ENCODE measurements around the gene ACSL4. TPM values are rescaled to one million over a fixed set of nuclear protein-coding genes. Genes with fewer than 3 reads are reported as not detected.
"Not testable (repeated sequence)": the region's sequence is repeated elsewhere in the genome, so short reads cannot be mapped to it uniquely, and the experiment has no call there.

The ACSL4 gene
- total RNA-seq, 3 donors from 2014 or later (not counting 1 experiment from before 2014, with no cell fraction given), result 19.8 to 28.4 (median 21.7) TPM

- intact Hi-C loops (cut with micrococcal nuclease), result no loop called here
- no peak for DNase-seq
- H3K4me1 Mint-ChIP-seq, result peaks cover 6 to 7% of the 10 kb centered on the region in 2 donors
- H3K9me3 Mint-ChIP-seq, result no peaks in the 10 kb centered on the region
- H3K27me3 ChIP-seq (ENCODE audit: control insufficient read depth, insufficient read depth, low read length), result no peaks in the 10 kb centered on the region
- no peaks in the 10 kb centered on the region for H3K9me3 ChIP-seq (ENCODE audit: control insufficient read depth, insufficient read depth, low read length)
- no peaks in the 10 kb centered on the region for H3K27me3 Mint-ChIP-seq (ENCODE audit: low read depth in 2 of 2)
- H3K36me3 ChIP-seq (ENCODE audit: control insufficient read depth, insufficient read depth, low read length), result no peaks in the 10 kb centered on the region
- H3K4me3 Mint-ChIP-seq, result no peak overlapping the region
- H3K4me1 ChIP-seq (ENCODE audit: control insufficient read depth, insufficient read depth, low read length), result no peaks in the 10 kb centered on the region
- no peak for ATAC-seq
- TF ChIP-seq CTCF (IDR thresholded peaks at IDR 0.05), result no peak
- 86% methylated on average over 1 of the region's 2 CpGs for WGBS (ENCODE audit: insufficient coverage)
- H3K27ac ChIP-seq (ENCODE audit: low read length), result no peak overlapping the region
- no peak overlapping the region for H3K27ac Mint-ChIP-seq
- no peaks in the 10 kb centered on the region for H3K36me3 Mint-ChIP-seq
- no peak overlapping the region for H3K4me3 ChIP-seq (ENCODE audit: low read length)
Measured at GRCh38 chrX:109643687-109644086, 89.4 kb downstream of the ACSL4 start.

GRCh38 chrX:109638158-109638557 is 94.9 kb downstream of the ACSL4 start:
- H3K9me3 Mint-ChIP-seq, result no peaks in the 10 kb centered on the region

GRCh38 chrX:109637477-109637876 is 95.6 kb downstream of the ACSL4 start:
- H3K4me3 ChIP-seq (ENCODE audit: low read length); H3K36me3 Mint-ChIP-seq; H3K36me3 ChIP-seq (ENCODE audit: control insufficient read depth, insufficient read depth, low read length); DNase-seq; H3K9me3 Mint-ChIP-seq; H3K9me3 ChIP-seq (ENCODE audit: control insufficient read depth, insufficient read depth, low read length); H3K27ac Mint-ChIP-seq; H3K27me3 Mint-ChIP-seq (ENCODE audit: low read depth in 2 of 2); H3K4me1 Mint-ChIP-seq; H3K4me1 ChIP-seq (ENCODE audit: control insufficient read depth, insufficient read depth, low read length); H3K27ac ChIP-seq (ENCODE audit: low read length); H3K4me3 Mint-ChIP-seq; ATAC-seq; H3K27me3 ChIP-seq (ENCODE audit: control insufficient read depth, insufficient read depth, low read length); intact Hi-C loops (cut with micrococcal nuclease): not testable (repeated sequence)
- 100% methylated on average over 1 of the region's 2 CpGs for WGBS (ENCODE audit: insufficient coverage)

More at GRCh38 chrX:109638158-109638557, 94.9 kb downstream of the ACSL4 start:
- no peak overlapping the region for H3K4me3 Mint-ChIP-seq
- no peak for TF ChIP-seq CTCF (IDR thresholded peaks at IDR 0.05)
- H3K27ac ChIP-seq (ENCODE audit: low read length), result no peak overlapping the region
- H3K36me3 ChIP-seq (ENCODE audit: control insufficient read depth, insufficient read depth, low read length), result no peaks in the 10 kb centered on the region
- H3K4me1 Mint-ChIP-seq, result no peaks in the 10 kb centered on the region
- intact Hi-C loops (cut with micrococcal nuclease), result no loop called here
- no peaks in the 10 kb centered on the region for H3K27me3 ChIP-seq (ENCODE audit: control insufficient read depth, insufficient read depth, low read length)
- DNase-seq (no peak), ATAC-seq (no peak)
- H3K4me1 ChIP-seq (ENCODE audit: control insufficient read depth, insufficient read depth, low read length), result no peaks in the 10 kb centered on the region
- H3K4me3 ChIP-seq (ENCODE audit: low read length), result no peak overlapping the region
- H3K27ac Mint-ChIP-seq, result peak overlapping the region; percentile 19 to 31
- no peaks in the 10 kb centered on the region for H3K27me3 Mint-ChIP-seq (ENCODE audit: low read depth in 2 of 2)
- WGBS (ENCODE audit: insufficient coverage), result 100% methylated on average over 1 of the region's 1 CpG
- no peaks in the 10 kb centered on the region for H3K36me3 Mint-ChIP-seq
- H3K9me3 ChIP-seq (ENCODE audit: control insufficient read depth, insufficient read depth, low read length), result no peaks in the 10 kb centered on the region

- H3K4me1 Mint-ChIP-seq, result no peaks in the 10 kb centered on the region
- no peak overlapping the region for H3K27ac Mint-ChIP-seq
- H3K4me3 Mint-ChIP-seq, result no peak overlapping the region
Measured at GRCh38 chrX:109635146-109635545, 97.9 kb downstream of the ACSL4 start.

More at GRCh38 chrX:109635146-109635545, 97.9 kb downstream of the ACSL4 start:
- no peak overlapping the region for H3K4me3 ChIP-seq (ENCODE audit: low read length)
- TF ChIP-seq CTCF (IDR thresholded peaks at IDR 0.05), result peak; percentile 53
- H3K4me1 ChIP-seq (ENCODE audit: control insufficient read depth, insufficient read depth, low read length), result no peaks in the 10 kb centered on the region
- WGBS (ENCODE audit: insufficient coverage), result 37% methylated on average over 3 of the region's 3 CpGs
- intact Hi-C loops (cut with micrococcal nuclease), result loop anchor here (1.0 kb wide), 1 partner anchor 150 kb away; no protein-coding TSS in a partner anchor
- DNase-seq (peak in 1 of 2 donors; percentile 29), ATAC-seq (peak in 2 of 3 donors; percentile 59 to 61)
- no peaks in the 10 kb centered on the region for H3K36me3 ChIP-seq (ENCODE audit: control insufficient read depth, insufficient read depth, low read length)
- no peaks in the 10 kb centered on the region for H3K27me3 ChIP-seq (ENCODE audit: control insufficient read depth, insufficient read depth, low read length)
- Mint-ChIP-seq H3K27me3 (ENCODE audit: low read depth in 2 of 2) (no peaks in the 10 kb centered on the region), H3K9me3 (no peaks in the 10 kb centered on the region), H3K36me3 (no peaks in the 10 kb centered on the region)
- no peaks in the 10 kb centered on the region for H3K9me3 ChIP-seq (ENCODE audit: control insufficient read depth, insufficient read depth, low read length)
- no peak overlapping the region for H3K27ac ChIP-seq (ENCODE audit: low read length)

All from natural killer cell (primary cell).